Measurements from ENCODE around the gene SBF2. TPM values are rescaled to one million over a fixed set of nuclear protein-coding genes. Genes with fewer than 3 reads are reported as not detected.
A peak's percentile ranks its signal among the peaks of the same experiment; 100 is the strongest.

Gene SBF2
- total and polyA plus RNA-seq, 2 of the 13 experiments (the other 11 are each of a cell fraction or from before 2014, with no cell fraction given): 24.0 to 45.8 TPM

DNA sequence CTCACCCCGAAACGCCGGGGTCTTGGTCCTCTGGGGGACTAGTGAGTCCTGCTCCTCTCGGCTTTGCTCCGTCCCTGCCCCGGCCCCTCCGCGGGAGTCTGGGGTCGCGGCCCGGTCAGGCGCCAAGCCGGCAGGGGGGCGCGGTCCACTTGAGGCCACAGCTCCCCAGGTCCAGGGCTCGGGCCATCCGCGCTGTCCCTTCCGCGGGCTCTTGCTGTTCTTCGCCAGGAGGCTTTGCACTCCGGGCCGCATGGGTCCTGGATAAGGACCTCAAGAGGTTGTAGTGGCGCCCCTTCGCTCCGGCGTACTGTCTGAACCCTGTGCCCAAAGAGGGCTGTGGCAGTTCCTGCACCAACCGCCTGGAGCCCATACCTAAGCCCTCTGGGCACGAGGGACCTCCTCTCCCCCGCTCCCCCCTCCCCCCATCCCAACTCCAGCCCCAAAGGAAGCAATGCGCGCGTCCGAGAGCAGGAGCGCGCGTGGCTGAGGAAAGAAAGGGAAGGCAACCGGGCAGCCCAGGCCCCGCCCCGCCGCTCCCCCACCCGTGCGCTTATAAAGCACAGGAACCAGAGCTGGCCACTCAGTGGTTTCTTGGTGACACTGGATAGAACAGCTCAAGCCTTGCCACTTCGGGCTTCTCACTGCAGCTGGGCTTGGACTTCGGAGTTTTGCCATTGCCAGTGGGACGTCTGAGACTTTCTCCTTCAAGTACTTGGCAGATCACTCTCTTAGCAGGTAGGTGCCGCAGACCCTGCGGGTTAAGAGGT, 10.7 kb upstream of the SBF2 start, which contains the start of gene ADM (continued):
- TF ChIP-seq JUNB (CRISPR knock-in tag; IDR thresholded peaks at IDR 0.05; ENCODE audit: borderline replicate concordance) (no peak), NPAS2 (CRISPR knock-in tag; IDR thresholded peaks at IDR 0.05; ENCODE audit: borderline replicate concordance) (no peak), ZNF24 (IDR thresholded peaks at IDR 0.05) (no peak), ZNF724P (CRISPR knock-in tag; IDR thresholded peaks at IDR 0.05; ENCODE audit: borderline replicate concordance) (no peak), CHD4 (IDR thresholded peaks at IDR 0.05; ENCODE audit: borderline replicate concordance, low read length) (no peak), ZBTB1 (CRISPR knock-in tag; IDR thresholded peaks at IDR 0.05; ENCODE audit: borderline replicate concordance) (no peak), ZFP36L1 (CRISPR knock-in tag; IDR thresholded peaks at IDR 0.05) (no peak), MBD4 (IDR thresholded peaks at IDR 0.05; ENCODE audit: borderline replicate concordance, low read length) (no peak), RCOR2 (CRISPR knock-in tag; IDR thresholded peaks at IDR 0.05) (peak; percentile 44; the same call in 1 of the 2 replicates), ZNF563 (CRISPR knock-in tag; IDR thresholded peaks at IDR 0.05) (peak; percentile 77), MXI1 (IDR thresholded peaks at IDR 0.05; ENCODE audit: borderline replicate concordance, low read depth, low read length) (no peak; the same call in 1 of the 3 replicates), ZSCAN25 (CRISPR knock-in tag; IDR thresholded peaks at IDR 0.05) (peak; percentile 50; the same call in 1 of the 2 replicates), ZNF570 (CRISPR knock-in tag; IDR thresholded peaks at IDR 0.05; ENCODE audit: borderline replicate concordance) (no peak), ZNF143 (CRISPR knock-in tag; IDR thresholded peaks at IDR 0.05) (no peak), KLF6 (CRISPR knock-in tag; IDR thresholded peaks at IDR 0.05) (peak; percentile 70), SAP130 (CRISPR knock-in tag; IDR thresholded peaks at IDR 0.05; ENCODE audit: low read depth) (peak; percentile 82), MYC (CRISPR knock-in tag; IDR thresholded peaks at IDR 0.05; ENCODE audit: borderline replicate concordance) (peak; percentile 91), PTBP1 (IDR thresholded peaks at IDR 0.05; ENCODE audit: low read depth, low read length, poor library complexity, severe bottlenecking) (peak; percentile 49), ELF4 (CRISPR knock-in tag; IDR thresholded peaks at IDR 0.05; ENCODE audit: borderline replicate concordance) (no peak)
- TF ChIP-seq, protein P1, sequence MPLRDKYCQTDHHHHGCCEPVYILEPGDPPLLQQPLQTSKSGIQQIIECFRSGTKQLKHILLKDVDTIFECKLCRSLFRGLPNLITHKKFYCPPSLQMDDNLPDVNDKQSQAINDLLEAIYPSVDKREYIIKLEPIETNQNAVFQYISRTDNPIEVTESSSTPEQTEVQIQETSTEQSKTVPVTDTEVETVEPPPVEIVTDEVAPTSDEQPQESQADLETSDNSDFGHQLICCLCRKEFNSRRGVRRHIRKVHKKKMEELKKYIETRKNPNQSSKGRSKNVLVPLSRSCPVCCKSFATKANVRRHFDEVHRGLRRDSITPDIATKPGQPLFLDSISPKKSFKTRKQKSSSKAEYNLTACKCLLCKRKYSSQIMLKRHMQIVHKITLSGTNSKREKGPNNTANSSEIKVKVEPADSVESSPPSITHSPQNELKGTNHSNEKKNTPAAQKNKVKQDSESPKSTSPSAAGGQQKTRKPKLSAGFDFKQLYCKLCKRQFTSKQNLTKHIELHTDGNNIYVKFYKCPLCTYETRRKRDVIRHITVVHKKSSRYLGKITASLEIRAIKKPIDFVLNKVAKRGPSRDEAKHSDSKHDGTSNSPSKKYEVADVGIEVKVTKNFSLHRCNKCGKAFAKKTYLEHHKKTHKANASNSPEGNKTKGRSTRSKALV (CRISPR knock-in tag; IDR thresholded peaks at IDR 0.05): 0 out of 2 replicates have a peak, but pooled peaks have one; percentile 79
- TF ChIP-seq, protein P2, sequence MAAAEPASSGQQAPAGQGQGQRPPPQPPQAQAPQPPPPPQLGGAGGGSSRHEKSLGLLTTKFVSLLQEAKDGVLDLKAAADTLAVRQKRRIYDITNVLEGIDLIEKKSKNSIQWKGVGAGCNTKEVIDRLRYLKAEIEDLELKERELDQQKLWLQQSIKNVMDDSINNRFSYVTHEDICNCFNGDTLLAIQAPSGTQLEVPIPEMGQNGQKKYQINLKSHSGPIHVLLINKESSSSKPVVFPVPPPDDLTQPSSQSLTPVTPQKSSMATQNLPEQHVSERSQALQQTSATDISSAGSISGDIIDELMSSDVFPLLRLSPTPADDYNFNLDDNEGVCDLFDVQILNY (CRISPR knock-in tag; conservative IDR thresholded peaks at IDR 0.05): no peak; the same call in 1 of the 2 replicates
- TF ChIP-seq, protein P3, sequence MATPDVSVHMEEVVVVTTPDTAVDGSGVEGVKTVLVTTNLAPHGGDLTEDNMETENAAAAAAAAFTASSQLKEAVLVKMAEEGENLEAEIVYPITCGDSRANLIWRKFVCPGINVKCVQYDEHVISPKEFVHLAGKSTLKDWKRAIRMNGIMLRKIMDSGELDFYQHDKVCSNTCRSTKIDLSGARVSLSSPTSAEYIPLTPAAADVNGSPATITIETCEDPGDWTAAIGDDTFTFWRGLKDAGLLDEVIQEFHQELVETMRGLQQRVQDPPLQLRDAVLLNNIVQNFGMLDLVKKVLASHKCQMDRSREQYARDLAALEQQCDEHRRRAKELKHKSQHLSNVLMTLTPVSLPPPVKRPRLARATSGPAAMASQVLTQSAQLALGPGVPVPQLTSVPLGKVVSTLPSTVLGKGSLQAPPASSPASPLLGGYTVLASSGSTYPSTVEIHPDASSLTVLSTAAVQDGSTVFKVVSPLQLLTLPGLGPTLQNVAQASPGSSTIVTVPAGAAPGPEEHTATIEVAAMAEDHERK (CRISPR knock-in tag; IDR thresholded peaks at IDR 0.05; ENCODE audit: low read depth): no peak
- TF ChIP-seq, protein P4, sequence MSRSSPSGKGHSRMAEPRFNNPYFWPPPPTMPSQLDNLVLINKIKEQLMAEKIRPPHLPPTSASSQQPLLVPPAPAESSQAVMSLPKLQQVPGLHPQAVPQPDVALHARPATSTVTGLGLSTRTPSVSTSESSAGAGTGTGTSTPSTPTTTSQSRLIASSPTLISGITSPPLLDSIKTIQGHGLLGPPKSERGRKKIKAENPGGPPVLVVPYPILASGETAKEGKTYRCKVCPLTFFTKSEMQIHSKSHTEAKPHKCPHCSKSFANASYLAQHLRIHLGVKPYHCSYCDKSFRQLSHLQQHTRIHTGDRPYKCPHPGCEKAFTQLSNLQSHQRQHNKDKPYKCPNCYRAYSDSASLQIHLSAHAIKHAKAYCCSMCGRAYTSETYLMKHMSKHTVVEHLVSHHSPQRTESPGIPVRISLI (CRISPR knock-in tag; IDR thresholded peaks at IDR 0.05; ENCODE audit: borderline replicate concordance): no peak; the same call in 1 of the 2 replicates
- TF ChIP-seq, protein P5, sequence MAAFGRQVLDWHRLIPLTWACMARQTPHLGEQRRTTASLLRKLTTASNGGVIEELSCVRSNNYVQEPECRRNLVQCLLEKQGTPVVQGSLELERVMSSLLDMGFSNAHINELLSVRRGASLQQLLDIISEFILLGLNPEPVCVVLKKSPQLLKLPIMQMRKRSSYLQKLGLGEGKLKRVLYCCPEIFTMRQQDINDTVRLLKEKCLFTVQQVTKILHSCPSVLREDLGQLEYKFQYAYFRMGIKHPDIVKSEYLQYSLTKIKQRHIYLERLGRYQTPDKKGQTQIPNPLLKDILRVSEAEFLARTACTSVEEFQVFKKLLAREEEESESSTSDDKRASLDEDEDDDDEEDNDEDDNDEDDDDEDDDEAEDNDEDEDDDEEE (CRISPR knock-in tag; IDR thresholded peaks at IDR 0.05): no peak
